Stimulated activated naive CD8-positive, alpha-beta T cell treated with anti-CD3 and anti-CD28 coated beads, Interleukin-15, amount 100 ng/mL, for 72 hours (primary cell): Measurements from ENCODE around the gene EIF4E1B.
A peak's percentile ranks its signal among the peaks of the same experiment; 100 is the strongest.

ENCODE experiments used
- ATAC-seq: fragments of 150-1000 bp; cut with Tn5 transposase; 2 replicates; pipeline ENCODE4 v1.10.0; 2021; ENCODE audit warnings: mild to moderate bottlenecking, moderate library complexity
- DNase-seq, 2 donors: peaks; one replicate each; pipeline ENCODE4 v3.0.0; 2021 to 2022
- H3K27ac Mint-ChIP-seq, 2 donors: one replicate each; pipeline ENCODE4 v1.8.0; 2022; ENCODE audit warnings: mild to moderate bottlenecking in 2 of 2, mixed read lengths in 2 of 2, moderate library complexity in 2 of 2
- H3K27me3 Mint-ChIP-seq: one replicate; pipeline ENCODE4 v1.8.0; 2022; ENCODE audit warnings: mixed read lengths
- H3K4me1 Mint-ChIP-seq: one replicate; pipeline ENCODE4 v1.8.0; 2022; ENCODE audit warnings: mild to moderate bottlenecking, mixed read lengths
- H3K4me3 Mint-ChIP-seq, 2 donors: one replicate each; pipeline ENCODE4 v1.8.0; 2022; ENCODE audit warnings: mild to moderate bottlenecking in 2 of 2, mixed read lengths in 2 of 2, moderate library complexity in 1 of 2
- H3K9me3 Mint-ChIP-seq, 2 donors: one replicate each; pipeline ENCODE4 v1.8.0; 2022; ENCODE audit warnings: mixed read lengths in 2 of 2

The EIF4E1B gene

GRCh38 chr5:176659512-176659839 lies 29.0 kb downstream of the EIF4E1B start:
- Mint-ChIP-seq H3K9me3 (no peaks in the 10 kb centered on the region), H3K27me3 (peaks cover 10% of the 10 kb centered on the region), H3K4me3 (no peak overlapping the region), H3K4me1 (peaks cover 48% of the 10 kb centered on the region), H3K27ac (peak overlapping the region in 1 of 2 donors; percentile 8)
- no peak for ATAC-seq
- DNase-seq: no peak

- DNase-seq: no peak
- Mint-ChIP-seq H3K4me1 (peaks cover 43% of the 10 kb centered on the region), H3K9me3 (no peaks in the 10 kb centered on the region), H3K27me3 (peaks cover 14% of the 10 kb centered on the region), H3K27ac (no peak overlapping the region), H3K4me3 (no peak overlapping the region)
- ATAC-seq: no peak
Observed at GRCh38 chr5:176659860-176660461, 29.5 kb downstream of the EIF4E1B start.

- H3K27ac Mint-ChIP-seq: no peak overlapping the region
- peak overlapping the region in 1 of 2 donors; percentile 45 for H3K4me3 Mint-ChIP-seq
- ATAC-seq: peak; percentile 49
- no peak for DNase-seq
- H3K27me3 Mint-ChIP-seq: peaks cover 20% of the 10 kb centered on the region
- H3K9me3 Mint-ChIP-seq: no peaks in the 10 kb centered on the region
- peaks cover 38% of the 10 kb centered on the region for H3K4me1 Mint-ChIP-seq
Observed at GRCh38 chr5:176660530-176660859, 30.0 kb downstream of the EIF4E1B start.

- Mint-ChIP-seq H3K27ac (no peak overlapping the region), H3K27me3 (peaks cover 23% of the 10 kb centered on the region), H3K9me3 (no peaks in the 10 kb centered on the region), H3K4me1 (peaks cover 38% of the 10 kb centered on the region), H3K4me3 (peak overlapping the region in 1 of 2 donors; percentile 45)
- ATAC-seq (peak; percentile 81), DNase-seq (peak; percentile 82)
Observed at GRCh38 chr5:176660860-176661641, 30.6 kb downstream of the EIF4E1B start.

GRCh38 chr5:176661676-176662075 lies 31.2 kb downstream of the EIF4E1B start:
- no peak for ATAC-seq
- H3K27me3 Mint-ChIP-seq: peaks cover 23% of the 10 kb centered on the region
- H3K4me3 Mint-ChIP-seq: no peak overlapping the region
- no peaks in the 10 kb centered on the region for H3K9me3 Mint-ChIP-seq
- H3K4me1 Mint-ChIP-seq: peaks cover 38% of the 10 kb centered on the region
- no peak overlapping the region for H3K27ac Mint-ChIP-seq
- no peak for DNase-seq

- no peak for ATAC-seq
- DNase-seq: no peak
- Mint-ChIP-seq H3K27ac (no peak overlapping the region), H3K27me3 (peaks cover 23% of the 10 kb centered on the region), H3K4me3 (no peak overlapping the region), H3K4me1 (peaks cover 30% of the 10 kb centered on the region), H3K9me3 (no peaks in the 10 kb centered on the region)
Observed at GRCh38 chr5:176662371-176663333, 32.2 kb downstream of the EIF4E1B start.

GRCh38 chr5:176663566-176663965 lies 33.1 kb downstream of the EIF4E1B start:
- no peak overlapping the region for H3K27ac Mint-ChIP-seq
- no peaks in the 10 kb centered on the region for H3K9me3 Mint-ChIP-seq
- ATAC-seq (no peak), DNase-seq (no peak)
- peaks cover 21% of the 10 kb centered on the region for H3K4me1 Mint-ChIP-seq
- no peak overlapping the region for H3K4me3 Mint-ChIP-seq
- peaks cover 31% of the 10 kb centered on the region for H3K27me3 Mint-ChIP-seq

GRCh38 chr5:176664479-176664878 lies 34.0 kb downstream of the EIF4E1B start:
- no peaks in the 10 kb centered on the region for H3K9me3 Mint-ChIP-seq
- H3K27me3 Mint-ChIP-seq: peaks cover 40% of the 10 kb centered on the region
- ATAC-seq (no peak), DNase-seq (no peak)
- H3K4me3 Mint-ChIP-seq: no peak overlapping the region
- H3K27ac Mint-ChIP-seq: no peak overlapping the region
- H3K4me1 Mint-ChIP-seq: peaks cover 12% of the 10 kb centered on the region

- no peak for DNase-seq
- Mint-ChIP-seq H3K27me3 (peaks cover 44% of the 10 kb centered on the region), H3K27ac (no peak overlapping the region), H3K4me3 (no peak overlapping the region), H3K9me3 (no peaks in the 10 kb centered on the region), H3K4me1 (peaks cover 10% of the 10 kb centered on the region)
- ATAC-seq: no peak
Observed at GRCh38 chr5:176664886-176665285, 34.4 kb downstream of the EIF4E1B start.

- DNase-seq (no peak), ATAC-seq (no peak)
- Mint-ChIP-seq H3K4me1 (peaks cover 7% of the 10 kb centered on the region), H3K27ac (no peak overlapping the region), H3K9me3 (no peaks in the 10 kb centered on the region), H3K27me3 (peaks cover 46% of the 10 kb centered on the region), H3K4me3 (no peak overlapping the region)
Observed at GRCh38 chr5:176665517-176665916, 35.0 kb downstream of the EIF4E1B start.

GRCh38 chr5:176667637-176668036 lies 37.2 kb downstream of the EIF4E1B start:
- Mint-ChIP-seq H3K4me3 (no peak overlapping the region), H3K27ac (no peak overlapping the region), H3K9me3 (no peaks in the 10 kb centered on the region), H3K27me3 (peaks cover 67% of the 10 kb centered on the region), H3K4me1 (no peaks in the 10 kb centered on the region)
- ATAC-seq (no peak), DNase-seq (no peak)

- Mint-ChIP-seq H3K4me1 (no peaks in the 10 kb centered on the region), H3K27ac (no peak overlapping the region), H3K27me3 (peaks cover 62% of the 10 kb centered on the region), H3K9me3 (no peaks in the 10 kb centered on the region), H3K4me3 (no peak overlapping the region)
- DNase-seq (no peak), ATAC-seq (no peak)
Observed at GRCh38 chr5:176670449-176670848, 40.0 kb downstream of the EIF4E1B start.

GRCh38 chr5:176671399-176671798 lies 40.9 kb downstream of the EIF4E1B start:
- Mint-ChIP-seq H3K4me3 (no peak overlapping the region), H3K27me3 (peaks cover 59% of the 10 kb centered on the region), H3K27ac (no peak overlapping the region), H3K9me3 (no peaks in the 10 kb centered on the region), H3K4me1 (no peaks in the 10 kb centered on the region)
- DNase-seq: no peak
- no peak for ATAC-seq

- DNase-seq (no peak), ATAC-seq (no peak)
- Mint-ChIP-seq H3K9me3 (no peaks in the 10 kb centered on the region), H3K4me1 (no peaks in the 10 kb centered on the region), H3K27me3 (peaks cover 66% of the 10 kb centered on the region), H3K4me3 (no peak overlapping the region), H3K27ac (no peak overlapping the region)
Observed at GRCh38 chr5:176671890-176672747, 41.6 kb downstream of the EIF4E1B start.
